Activated CD4-positive, alpha-beta T cell treated with anti-CD3 and anti-CD28 coated beads, Interleukin-2, Interleukin-6, amounts not matched to agents 100 ng/mL and 50 ng/mL, durations not matched to agents 16 hours and 8 hours (primary cell): ENCODE measurements around the gene EXD2.
"Not testable (repeated sequence)": the region's sequence is repeated elsewhere in the genome, so short reads cannot be mapped to it uniquely, and the experiment has no call there.

Experiments used
- DNase-seq: peaks from one replicate; pipeline ENCODE4 v3.0.0-alpha.2; 2020

The EXD2 gene

DNA sequence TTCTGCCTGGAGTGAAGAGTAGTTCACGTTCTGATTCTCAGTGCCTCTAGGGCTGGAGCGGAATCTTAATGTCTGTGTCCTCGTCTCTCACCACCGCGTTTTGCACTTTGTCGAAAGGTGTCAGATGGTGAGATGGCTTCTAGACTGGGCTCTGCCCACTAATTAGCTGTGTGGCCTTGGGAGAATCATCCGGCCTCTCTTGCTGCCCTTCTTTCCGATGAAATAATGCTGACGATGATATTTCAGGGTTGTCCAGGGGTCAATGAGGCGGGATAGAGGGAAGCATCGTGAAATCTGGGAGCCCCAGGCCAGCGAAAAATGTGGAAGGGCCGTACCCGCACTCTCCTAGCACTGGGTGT, 67.8 kb downstream of the EXD2 start:
- DNase-seq, result no peak

DNA sequence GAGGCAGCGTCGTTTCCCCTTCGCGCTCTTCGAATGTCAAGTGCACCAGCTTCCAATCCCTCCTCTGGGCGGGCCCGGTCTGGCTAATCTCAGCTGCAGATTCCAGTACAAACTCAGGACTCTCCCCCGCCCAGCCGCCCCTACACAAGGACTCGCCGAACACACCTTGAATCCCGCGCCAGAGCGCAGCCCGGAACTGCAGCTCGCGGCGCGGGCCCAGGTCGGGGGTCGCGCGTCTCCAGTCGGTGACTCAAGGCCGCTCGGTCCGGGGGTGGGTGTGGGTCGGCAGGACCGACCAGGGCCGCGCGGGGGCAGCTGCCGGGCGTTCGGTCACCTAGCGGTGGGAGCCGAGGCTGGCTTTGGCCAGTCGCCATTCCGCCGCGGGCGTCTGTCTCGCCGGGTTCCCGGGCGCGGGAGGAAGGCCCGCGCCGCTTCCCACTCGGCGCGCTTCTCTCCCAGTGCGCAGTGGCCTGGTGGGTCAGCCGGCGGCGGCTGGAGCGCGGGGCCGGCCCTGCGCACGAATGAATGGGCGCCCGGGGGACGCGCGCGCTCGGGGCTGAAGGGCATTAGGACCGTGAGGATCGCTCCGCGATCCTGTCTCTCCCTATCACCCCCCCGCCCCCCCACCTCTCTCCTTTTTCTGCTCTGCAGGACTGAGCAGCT, 68.4 kb downstream of the EXD2 start, which contains the start of gene GALNT16:
TSS of gene GALNT16 (plus strand) at position 632 of the 663 bp plus-strand sequence. CDS start 133 bp downstream, outside the sequence.
- no peak for DNase-seq

DNA sequence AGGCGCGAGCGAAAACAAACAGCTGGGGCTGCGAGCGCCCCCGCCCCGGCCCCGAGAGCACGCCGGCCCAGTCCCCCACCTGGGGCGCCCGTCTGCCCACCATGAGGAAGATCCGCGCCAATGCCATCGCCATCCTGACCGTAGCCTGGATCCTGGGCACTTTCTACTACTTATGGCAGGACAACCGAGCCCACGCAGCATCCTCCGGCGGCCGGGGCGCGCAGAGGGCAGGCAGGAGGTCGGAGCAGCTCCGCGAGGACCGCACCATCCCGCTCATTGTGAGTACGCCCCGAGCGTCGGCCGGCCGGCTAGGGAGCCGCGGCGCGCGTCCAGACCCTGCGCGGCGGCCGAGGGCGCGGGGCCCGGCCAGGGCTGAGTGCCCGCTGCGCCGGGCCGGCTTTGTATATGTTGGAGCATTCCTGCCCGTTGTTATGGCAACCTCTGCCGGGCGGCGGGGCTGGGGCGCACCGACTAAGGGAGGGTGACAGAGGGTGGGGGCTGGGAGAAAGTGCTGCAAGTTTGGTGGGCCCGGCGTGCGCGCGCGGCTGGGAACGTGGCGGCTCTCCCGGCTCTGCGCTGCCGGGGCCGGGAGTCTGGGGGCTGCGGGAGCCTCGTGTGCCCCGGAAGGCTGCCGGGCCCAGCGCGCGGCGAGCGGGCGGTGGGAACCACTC, 69.0 kb downstream of the EXD2 start:
- DNase-seq, result no peak

DNA sequence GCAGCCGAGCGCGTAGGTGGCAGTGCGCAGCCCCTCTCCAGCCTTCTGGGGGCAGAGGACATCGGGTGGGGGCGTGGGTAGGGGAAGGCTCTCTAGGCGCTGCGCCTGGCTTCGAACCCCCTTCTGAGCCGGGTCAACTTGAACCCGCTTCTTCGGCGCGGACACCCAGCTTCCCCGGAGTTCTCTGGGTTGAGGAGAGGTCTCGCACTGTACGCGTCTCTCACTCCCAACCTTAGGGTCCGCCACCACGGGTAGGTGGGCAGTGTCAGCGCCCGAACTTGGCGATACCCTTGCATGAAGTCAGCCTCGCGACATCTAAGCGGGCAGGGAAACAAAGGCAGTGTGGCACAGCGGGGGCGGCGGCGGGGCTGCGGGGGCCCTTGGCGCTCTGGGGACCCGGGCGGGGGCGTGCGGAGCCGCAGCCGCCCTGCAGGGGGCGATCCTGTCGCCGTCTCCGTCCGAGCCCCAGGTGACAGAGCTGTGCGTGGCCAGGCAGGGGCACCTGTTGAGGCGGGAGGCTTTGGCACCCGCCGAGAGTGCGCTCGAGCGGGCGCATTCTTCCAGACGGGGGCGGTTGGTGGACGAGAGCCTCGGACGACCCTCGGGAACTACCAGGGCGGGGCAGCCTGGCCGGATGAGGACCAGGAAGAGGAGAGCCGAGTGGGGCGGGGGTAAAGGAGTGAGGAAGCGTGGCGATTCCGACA, 69.7 kb downstream of the EXD2 start:
- peak; percentile 52 for DNase-seq

DNA sequence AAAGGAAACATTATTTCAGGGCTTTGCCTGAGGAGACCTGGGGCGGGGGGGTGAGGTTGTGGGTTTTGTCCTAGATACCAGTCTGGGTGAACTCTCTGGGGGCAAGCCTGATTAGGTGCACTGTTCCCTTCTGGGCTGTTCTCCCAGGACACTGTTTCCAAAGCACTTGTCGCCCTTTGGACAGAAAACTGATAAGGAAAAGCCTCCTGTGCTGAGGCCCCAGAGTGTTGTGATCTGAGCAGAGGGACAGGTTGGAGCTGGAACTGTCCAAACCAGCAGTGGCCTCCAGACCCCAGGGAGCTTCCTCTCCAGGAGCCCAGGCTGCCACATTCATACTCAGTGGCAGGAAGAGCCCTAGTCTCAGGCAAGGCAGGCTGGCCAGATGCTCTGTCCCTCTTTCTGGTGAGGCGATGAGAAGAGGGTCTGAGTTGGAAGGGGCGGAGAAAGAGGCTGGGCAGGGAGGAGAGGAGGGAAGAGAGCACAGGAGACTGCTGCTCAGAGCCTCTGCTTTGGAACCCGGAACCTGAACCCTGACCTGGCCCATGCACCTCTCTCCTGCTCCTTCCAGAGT, 70.5 kb downstream of the EXD2 start:
- DNase-seq, result no peak

DNA sequence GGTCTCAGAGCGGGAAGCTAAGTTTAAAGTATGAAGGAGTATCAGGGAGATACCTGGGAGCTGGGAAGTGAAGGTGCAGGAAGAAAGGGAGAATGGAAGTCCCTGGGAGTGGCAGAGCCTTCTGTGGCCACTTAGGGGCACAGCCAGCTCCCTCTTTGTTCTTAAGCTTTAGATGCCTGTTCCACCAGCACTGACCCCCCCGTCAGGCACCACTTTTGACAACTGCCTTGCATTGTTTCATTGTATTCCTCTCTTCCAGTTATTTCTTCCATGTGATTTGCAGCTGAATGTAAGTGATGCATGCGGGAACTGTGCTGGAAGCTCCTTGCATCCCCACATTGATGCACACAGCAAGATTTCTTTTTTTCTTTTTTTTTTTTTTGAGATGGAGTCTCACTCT, 71.2 kb downstream of the EXD2 start:
- no peak for DNase-seq

DNA sequence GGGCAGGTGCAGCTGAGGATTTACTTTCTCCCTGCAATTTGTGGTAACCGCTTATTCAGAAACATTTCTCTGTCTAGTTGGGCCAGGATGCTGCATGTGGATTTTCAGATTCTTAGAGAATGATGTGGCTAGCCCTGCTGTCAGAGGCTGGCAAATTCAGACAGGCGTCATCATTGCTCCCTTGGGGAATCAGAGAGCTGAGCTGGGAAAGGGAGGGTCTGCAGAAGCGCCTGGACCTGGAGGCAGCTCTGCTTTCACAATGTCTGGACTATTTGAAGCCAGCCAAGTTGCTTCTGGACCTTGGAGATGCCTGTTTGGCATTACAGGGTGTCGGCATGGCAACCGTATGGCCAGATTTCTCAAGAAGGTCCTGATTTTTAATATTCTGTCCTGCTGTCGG, 72.1 kb downstream of the EXD2 start:
- DNase-seq, result no peak

DNA sequence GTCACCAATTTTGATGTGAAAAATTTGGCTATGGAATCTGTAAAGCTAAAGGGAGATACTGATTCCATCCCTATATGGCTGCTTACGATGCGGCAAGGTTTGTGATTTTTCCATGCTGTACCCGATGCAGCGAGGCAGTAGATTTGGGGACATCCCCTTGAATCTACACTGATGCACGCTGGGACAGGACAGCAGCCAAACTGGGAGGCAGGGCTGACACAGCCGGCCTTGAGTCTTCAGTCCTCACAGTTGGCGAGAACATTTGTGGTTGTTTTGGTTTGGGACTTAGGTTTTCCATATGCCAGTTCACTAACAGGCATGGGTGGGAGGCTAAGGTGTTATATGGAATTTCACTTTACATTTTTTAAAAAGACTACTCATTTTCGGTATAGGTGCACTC, 72.5 kb downstream of the EXD2 start:
- DNase-seq, result no peak

DNA sequence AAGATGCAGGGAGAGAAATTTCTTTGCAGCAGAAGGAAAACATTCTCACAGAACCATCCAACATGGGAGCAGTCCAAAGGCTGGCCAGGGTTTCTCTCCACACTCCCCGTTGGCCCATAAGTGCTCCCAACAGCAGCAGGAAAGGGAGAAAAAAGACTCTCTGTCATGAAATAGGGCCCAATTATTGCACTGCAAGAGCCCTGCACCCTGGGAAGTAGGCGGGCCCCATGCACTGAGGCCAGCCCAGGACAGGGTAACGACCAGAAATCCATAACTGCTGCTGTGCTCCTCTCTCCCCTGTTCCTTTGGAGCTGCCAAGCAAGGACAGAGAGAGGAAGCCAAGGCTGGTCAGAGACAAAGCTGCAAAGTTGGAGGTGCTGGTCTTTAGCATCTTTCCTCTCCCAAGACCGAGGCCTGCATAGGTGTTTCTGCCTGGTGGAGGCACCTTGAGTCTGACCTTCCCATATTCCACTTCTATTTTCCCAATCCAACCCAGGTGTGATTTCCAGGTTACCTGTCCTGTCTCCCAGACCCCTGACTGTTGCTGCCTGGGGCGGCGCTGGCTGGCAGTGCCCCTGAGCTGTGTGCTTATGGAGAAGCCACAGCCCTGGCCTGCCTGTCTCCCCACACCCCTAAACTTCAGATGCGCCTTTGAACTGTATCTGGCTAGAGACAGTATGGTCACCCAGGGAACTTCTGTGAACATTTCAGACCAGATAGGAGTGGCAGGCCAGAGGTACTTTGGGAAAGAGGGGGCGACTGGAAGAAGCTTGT, 75.5 kb downstream of the EXD2 start:
- no peak for DNase-seq

DNA sequence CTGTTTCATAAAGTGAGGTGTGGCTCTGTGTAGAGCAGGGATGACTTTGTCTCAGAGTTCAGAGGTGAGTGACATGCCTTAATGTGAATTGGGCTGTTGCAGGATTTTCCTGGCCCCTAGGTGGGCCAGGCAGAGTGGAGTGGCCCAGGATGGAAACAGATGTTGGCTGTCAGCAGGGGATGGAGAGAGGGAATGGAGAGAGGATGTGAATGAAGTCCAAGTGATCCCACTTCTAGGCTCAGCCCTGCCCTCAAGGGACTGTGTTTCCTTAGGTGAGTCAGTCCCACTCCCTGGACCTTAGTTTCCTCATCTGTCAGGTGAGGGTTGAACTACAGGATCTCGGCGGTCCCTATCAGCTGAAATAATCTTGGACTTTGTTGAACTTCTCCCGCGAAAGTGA, 76.2 kb downstream of the EXD2 start:
- DNase-seq, result no peak

DNA sequence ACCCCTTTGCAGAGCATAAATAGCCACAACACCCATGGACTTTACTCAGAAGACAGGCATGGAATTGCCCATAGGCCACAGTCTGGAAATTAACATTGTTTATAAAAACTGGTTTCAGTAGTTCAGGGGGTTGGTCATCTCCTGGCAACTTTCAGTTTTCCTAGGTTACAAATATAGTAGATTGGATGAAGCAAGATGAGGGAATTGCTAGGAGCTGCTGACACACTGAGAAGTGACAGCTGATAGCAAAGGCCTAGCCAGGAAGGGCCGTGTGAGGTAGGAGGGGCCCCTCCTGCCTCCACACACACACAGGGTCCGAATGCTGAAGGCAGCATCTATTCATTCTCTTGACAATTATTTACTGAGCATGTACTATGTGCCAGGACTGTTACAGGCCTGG, 76.9 kb downstream of the EXD2 start:
- DNase-seq, result no peak

DNA sequence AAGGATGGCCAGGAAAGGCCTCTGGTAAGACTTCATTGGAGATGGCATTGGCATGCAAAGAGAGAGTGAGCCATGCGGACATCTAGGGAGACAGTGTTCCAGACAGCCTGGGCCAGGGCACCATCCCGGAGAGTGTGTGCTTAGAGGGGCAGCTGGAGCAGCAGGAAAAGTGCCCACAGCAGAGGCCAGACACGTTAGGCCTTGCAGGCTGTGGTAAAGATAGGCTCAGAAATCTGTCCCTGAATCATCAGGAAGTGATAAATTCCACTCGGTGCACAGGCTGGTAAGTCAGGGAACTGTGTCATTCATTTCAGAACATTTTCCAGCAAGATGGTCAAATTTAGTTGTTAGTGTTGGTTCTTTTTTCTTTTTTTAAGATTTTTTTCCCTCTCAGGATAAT, 77.5 kb downstream of the EXD2 start:
- DNase-seq, result no peak

DNA sequence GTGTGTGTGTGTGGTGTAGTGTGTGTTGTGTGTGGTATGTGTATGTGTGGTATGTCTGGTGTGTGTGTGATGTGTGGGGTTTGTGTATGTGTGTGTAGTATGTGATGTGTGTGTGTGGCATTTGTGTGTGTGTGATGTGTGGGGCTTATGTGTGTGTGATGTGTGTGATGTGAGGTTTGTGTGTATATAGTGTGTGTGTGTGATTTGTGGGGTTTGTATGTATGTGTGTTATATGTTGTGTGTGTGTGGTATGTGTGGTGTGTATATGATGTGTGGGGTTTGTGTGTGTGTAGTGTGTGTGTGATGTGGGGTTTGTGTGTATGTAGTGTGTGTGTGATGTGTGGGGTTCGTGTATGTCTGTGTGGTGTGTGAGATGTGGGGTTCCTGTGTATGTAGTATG, 78.1 kb downstream of the EXD2 start:
- DNase-seq, result no peak

DNA sequence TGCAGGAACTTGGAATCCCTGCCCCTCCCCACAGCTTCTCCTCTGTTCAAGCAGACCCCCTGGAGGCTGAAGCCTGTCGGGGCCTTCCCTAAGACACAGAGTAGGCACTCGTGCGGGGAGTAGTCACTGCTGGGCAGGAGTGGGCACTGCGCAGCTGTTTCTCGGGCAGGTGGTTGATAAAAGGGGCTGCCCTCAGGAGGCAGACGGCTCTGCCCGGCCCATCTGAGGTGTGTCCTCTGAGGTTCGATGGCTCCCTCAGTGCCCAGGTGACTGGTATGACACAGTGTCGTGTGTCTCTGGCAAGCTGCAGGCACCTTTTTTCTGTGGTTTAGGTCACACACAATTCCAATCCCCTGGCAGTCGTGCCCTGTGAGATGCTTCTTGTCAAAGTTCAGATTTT, 78.8 kb downstream of the EXD2 start:
- no peak for DNase-seq

DNA sequence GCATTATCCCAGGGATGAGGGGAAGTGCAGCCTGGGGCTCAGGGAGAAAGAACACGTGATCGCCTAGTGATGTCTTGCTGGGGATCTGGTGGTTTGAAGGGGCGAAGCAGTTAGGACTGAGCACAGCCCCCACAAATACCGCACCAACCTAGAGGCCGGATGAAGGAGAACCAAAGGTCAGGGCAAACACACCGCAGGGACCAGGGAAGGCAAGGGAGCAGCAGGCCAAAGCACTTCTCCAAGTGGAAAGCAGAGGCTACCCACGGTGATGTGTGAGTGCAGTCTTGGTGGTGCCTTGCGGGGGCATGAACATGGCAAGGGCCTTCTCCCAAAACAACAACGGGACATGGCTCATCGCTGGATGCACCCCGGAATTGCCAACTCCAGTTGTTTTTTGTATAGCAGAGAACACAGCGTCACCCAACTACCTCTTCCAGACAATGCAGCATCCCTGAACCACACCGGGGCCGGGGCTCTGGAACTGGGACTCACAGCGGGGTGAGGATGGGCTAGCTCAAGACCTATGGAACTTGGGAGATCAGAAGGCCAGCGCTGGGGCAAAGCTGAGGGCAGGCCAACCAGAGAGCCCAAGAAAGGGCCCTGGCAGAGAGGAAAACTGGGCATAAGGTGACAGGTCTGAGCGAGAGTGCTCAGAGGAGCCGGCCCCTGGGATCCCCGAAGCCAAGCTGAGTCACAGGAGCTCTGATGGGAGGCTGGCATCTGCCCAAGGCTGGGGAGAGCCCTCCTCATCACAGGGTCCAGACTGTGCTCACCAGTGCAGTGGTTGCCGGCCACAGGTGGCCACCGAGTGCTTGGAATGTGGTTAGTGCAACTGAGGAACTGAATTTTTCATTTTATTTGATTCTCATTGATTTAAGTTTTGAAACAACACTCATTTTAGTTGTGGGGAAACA, 79.8 kb downstream of the EXD2 start:
- no peak for DNase-seq

DNA sequence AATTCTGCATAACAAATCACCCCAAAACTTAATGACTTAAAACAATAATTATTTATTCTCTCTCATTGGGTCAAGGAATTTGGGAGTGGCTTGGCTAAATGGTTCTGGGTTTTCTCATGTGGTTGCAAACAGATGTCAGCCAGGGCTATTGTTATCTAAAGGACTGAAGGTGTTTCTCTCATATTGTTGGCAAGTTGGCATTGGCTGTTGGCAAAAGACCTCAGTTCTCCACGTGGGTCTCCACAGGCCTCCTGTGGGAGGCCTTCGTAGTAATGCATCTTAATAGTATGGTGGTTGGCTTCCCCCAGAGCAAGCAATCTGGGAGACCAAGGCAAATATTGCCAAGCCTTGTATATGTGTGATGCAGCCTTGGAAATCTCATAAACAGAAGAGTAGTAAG, 83.0 kb downstream of the EXD2 start:
- no peak for DNase-seq

DNA sequence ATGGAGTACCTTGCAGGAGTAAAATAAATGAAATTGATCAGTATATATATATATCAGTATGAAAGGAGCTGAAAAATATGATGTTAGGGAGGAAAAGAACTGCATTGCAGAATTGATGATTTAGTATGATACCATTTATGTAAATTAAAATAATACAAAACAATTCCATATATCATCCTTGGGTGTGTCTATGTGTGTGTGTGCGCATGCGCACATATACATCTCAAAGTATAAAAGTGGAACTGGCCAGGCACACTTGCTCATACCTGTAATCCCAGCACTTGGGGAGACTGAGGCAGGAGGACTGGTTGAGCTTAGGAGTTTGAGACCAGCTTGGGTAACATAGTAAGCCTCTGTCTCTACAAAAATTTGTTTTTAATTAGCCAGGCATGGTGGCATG, 84.0 kb downstream of the EXD2 start:
- DNase-seq, result no peak

DNA sequence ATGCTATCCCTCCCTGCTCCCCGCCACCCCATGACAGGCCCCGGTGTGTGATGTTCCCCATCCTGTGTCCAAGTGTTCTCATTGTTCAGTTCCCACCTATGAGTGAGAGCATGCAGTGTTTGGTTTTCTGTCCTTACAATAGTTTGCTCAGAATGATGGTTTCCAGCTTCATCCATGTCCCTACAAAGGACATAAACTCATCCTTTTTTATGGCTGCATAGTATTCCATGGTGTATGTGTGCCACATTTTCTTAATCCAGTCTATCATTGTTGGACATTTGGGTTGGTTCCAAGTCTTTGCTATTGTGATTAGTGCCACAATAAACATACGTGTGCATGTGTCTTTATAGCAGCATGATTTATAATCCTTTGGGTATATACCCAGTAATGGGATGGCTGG, 86.1 kb downstream of the EXD2 start:
- DNase-seq, result not testable (repeated sequence)

DNA sequence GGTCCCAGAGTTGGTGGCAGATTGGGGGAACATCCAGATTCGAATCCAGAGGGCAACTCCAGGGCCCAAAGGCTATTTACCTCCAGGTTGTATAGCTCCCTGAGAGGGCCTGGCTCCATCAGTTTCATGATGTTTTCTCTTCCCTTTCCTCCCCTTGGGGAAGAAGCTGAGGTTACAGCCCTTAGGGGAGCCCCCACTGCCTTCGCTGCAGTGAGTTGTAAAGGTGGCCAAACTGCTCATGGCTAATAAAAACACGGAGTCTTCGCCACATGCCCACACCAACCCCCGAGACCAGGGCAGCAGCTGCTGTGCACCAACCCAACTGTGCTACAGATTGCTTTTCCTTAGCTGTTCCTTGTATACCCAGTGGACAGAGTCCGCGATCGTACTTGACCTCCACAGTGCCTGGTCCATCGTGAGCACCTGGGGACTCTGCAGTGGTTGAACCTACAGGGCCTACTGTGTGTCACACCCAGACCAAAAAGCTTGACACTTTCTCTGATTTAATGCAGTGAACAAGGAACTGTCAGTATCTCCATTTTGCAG, 89.5 kb downstream of the EXD2 start:
- DNase-seq, result no peak

DNA sequence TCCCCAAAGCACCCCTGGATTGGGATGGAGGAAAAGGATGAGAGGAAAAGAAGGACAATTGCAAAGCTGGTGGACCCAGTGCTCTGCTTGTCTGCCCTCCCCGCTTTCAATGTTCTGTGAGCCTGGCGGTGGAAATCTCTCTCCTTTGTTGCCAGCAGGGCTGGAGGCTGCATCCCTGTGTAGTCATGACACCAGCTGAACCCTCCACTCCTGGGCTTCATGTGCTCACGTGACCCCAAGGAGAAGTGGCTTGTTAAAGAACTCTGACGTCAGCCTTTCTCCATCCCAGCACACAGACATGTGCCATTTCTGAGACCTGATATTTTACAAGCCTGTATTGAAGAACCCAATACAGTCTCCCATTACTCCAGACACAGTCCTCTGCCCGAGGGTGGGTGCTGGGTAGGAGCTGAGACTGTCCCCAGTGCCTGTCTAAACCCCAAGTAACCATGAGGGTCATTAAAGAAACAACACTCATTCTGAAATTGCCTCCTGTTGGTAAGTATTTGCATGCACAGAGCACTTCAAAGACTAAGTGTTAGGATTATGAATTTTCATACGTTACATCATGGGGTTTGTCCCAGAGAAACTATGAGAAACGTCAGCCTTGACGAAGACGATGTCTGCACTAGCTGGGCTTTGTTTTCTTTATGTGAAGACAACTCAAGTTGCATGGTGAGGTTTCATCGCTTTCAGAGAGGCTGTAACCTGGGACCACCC, 90.3 kb downstream of the EXD2 start:
- no peak for DNase-seq

DNA sequence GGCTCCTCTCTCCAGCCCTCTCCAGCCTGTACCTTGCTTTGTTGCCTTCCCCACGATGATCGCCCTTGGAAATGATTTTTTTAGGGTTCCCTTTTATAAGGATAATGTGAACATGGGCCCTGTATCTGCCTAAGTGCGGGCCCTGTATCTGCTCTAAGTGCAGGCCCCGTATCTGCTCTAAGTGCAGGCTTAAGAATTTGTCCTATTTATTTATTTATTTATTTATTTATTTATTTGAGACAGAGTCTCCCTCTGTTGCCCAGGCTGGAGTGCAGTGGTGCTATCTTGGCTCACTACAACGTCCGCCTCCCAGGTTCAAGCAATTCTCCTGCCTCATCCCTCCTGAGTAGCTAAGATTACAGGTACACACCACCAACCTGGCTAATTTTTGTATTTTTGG, 91.2 kb downstream of the EXD2 start:
- no peak for DNase-seq
